IPS DF 6.9 (cell line): ENCODE data around the gene MYO5B.

Source experiments
- DNase-seq: peaks from one replicate; pipeline ENCODE4 v3.0.0-alpha.2; 2013; ENCODE audit warnings: low read depth, low spot score
- H3K27ac ChIP-seq: one replicate; pipeline ENCODE4 v1.5.1; 2013; ENCODE audit warnings: low read length, control low read depth
- H3K27me3 ChIP-seq: 2 replicates; pipeline ENCODE4 v1.6.1; 2013; ENCODE audit warnings: mild to moderate bottlenecking, low read length; ENCODE audit not compliant: control insufficient read depth, insufficient read depth
- H3K36me3 ChIP-seq: 2 replicates; pipeline ENCODE4 v1.6.1; 2013; ENCODE audit warnings: low read length; ENCODE audit not compliant: control insufficient read depth, insufficient read depth
- H3K4me1 ChIP-seq: 2 replicates; pipeline ENCODE4 v1.6.1; 2013; ENCODE audit warnings: low read length; ENCODE audit not compliant: control insufficient read depth, insufficient read depth
- H3K4me3 ChIP-seq: 2 replicates; pipeline ENCODE4 v1.5.1; 2013; ENCODE audit warnings: mild to moderate bottlenecking, low read length
- H3K9me3 ChIP-seq: 2 replicates; pipeline ENCODE4 v1.6.1; 2013; ENCODE audit warnings: low read length, inconsistent platforms; ENCODE audit not compliant: control insufficient read depth, insufficient read depth
- WGBS: extraction: QIAGEN DNeasy Blood & Tissue Kit; methylation state at CpG from one replicate; pipeline ENCODE4 v1.1.7; 2013; ENCODE audit warnings: mixed read lengths, missing lambda C conversion rate; ENCODE audit not compliant: insufficient read length, insufficient coverage; 5-methylcytosine and 5-hydroxymethylcytosine counted together

The MYO5B gene

GRCh38 chr18:49917742-49918141 is 277.2 kb downstream of the MYO5B start:
- DNase-seq: no peak
- H3K36me3 ChIP-seq: no peaks in the 10 kb centered on the region
- H3K4me1 ChIP-seq: no peaks in the 10 kb centered on the region
- H3K4me3 ChIP-seq: no peak overlapping the region
- WGBS: no CpG with 5 or more reads among the region's 5 CpGs
- no peaks in the 10 kb centered on the region for H3K27me3 ChIP-seq
- H3K27ac ChIP-seq: no peak overlapping the region
- H3K9me3 ChIP-seq: no peaks in the 10 kb centered on the region

DNA sequence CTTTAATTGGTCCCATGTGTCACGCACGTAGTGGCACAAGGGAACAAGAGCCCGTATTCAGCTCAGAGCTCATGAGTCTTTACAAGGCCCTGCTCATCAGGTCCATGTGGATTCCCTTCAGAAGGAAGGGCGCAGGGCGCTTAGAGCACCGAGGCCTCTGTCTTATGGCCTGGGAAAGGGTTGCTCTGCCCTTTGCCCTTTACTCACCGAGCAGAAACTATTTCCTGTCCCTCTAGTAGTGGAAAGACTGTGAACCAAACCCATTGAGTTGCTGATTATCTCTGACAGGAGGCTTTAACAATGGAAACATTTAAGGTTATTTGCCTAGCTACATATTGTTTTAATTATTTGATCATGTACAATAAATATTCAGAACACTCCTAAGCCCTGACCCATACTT is 279.6 kb downstream of the MYO5B start:
- Histone ChIP-seq H3K4me1 (no peaks in the 10 kb centered on the region), H3K4me3 (no peak overlapping the region), H3K27ac (no peak overlapping the region), H3K36me3 (no peaks in the 10 kb centered on the region), H3K9me3 (no peaks in the 10 kb centered on the region), H3K27me3 (no peaks in the 10 kb centered on the region)
- no peak for DNase-seq
- no CpG with 5 or more reads among the region's 7 CpGs for WGBS

DNA sequence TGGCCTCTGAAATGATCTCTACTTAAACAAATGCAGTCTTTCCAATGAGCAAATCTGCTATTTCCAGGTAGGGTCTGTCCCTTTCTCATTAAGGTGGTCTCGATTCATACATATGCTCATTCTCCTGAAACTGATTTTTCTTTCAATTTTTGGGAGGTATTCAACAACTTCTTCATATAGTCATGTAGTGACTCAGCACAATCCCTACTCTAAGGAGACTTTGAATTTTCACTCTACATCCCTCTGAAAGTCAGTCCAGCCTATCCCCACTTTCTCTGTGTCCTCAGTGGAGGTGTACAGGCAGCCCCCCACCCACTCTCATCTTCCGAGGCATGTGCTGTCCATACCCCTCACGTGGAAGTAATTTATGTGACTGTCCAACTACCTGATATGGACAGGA is 281.7 kb downstream of the MYO5B start:
- Histone ChIP-seq H3K4me3 (no peak overlapping the region), H3K4me1 (no peaks in the 10 kb centered on the region), H3K36me3 (no peaks in the 10 kb centered on the region), H3K9me3 (no peaks in the 10 kb centered on the region), H3K27ac (no peak overlapping the region), H3K27me3 (no peaks in the 10 kb centered on the region)
- DNase-seq: no peak
- no CpG with 5 or more reads among the region's 3 CpGs for WGBS

GRCh38 chr18:49911427-49911826 is 283.5 kb downstream of the MYO5B start:
- Histone ChIP-seq H3K27me3 (no peaks in the 10 kb centered on the region), H3K4me1 (no peaks in the 10 kb centered on the region), H3K36me3 (no peaks in the 10 kb centered on the region), H3K9me3 (no peaks in the 10 kb centered on the region), H3K4me3 (no peak overlapping the region), H3K27ac (no peak overlapping the region)
- no peak for DNase-seq
- no CpG with 5 or more reads among the region's 4 CpGs for WGBS

GRCh38 chr18:49910986-49911385 is 284.0 kb downstream of the MYO5B start:
- Histone ChIP-seq H3K9me3 (no peaks in the 10 kb centered on the region), H3K4me1 (no peaks in the 10 kb centered on the region), H3K4me3 (no peak overlapping the region), H3K27me3 (no peaks in the 10 kb centered on the region), H3K36me3 (no peaks in the 10 kb centered on the region), H3K27ac (no peak overlapping the region)
- no CpG with 5 or more reads among the region's 2 CpGs for WGBS
- DNase-seq: no peak

- no peaks in the 10 kb centered on the region for H3K27me3 ChIP-seq
- WGBS: no CpG with 5 or more reads among the region's 5 CpGs
- H3K4me1 ChIP-seq: no peaks in the 10 kb centered on the region
- no peak for DNase-seq
- no peak overlapping the region for H3K27ac ChIP-seq
- H3K4me3 ChIP-seq: no peak overlapping the region
- no peaks in the 10 kb centered on the region for H3K36me3 ChIP-seq
- H3K9me3 ChIP-seq: no peaks in the 10 kb centered on the region
These were observed 284.9 kb downstream of the MYO5B start for GRCh38 chr18:49910019-49910418.

GRCh38 chr18:49907346-49907929 is 287.5 kb downstream of the MYO5B start:
- no peaks in the 10 kb centered on the region for H3K27me3 ChIP-seq
- H3K4me1 ChIP-seq: no peaks in the 10 kb centered on the region
- no peaks in the 10 kb centered on the region for H3K9me3 ChIP-seq
- no peak overlapping the region for H3K27ac ChIP-seq
- DNase-seq: no peak
- no CpG with 5 or more reads among the region's 3 CpGs for WGBS
- no peak overlapping the region for H3K4me3 ChIP-seq
- no peaks in the 10 kb centered on the region for H3K36me3 ChIP-seq

DNA sequence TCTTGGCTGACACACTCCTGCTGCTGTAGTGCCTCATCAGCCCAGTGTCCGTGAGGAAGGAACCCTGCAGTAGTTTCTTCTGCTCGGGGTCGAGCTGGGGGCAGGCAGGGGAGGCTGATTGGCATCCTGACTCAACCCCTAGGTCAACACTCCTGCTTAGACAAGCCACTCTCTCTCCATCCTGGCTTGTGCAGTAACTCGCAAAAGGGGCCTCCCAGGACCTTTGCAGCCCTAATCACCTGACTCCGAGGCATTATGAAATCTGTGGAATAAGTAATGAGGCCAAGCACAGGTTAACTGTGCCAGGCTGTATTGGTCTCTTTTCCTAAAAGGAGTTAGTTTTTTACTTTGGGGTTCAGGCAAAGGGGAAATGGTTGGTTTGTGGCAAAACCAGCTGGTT is 289.2 kb downstream of the MYO5B start:
- H3K27ac ChIP-seq: no peak overlapping the region
- no peaks in the 10 kb centered on the region for H3K9me3 ChIP-seq
- WGBS: no CpG with 5 or more reads among the region's 5 CpGs
- DNase-seq: no peak
- H3K4me1 ChIP-seq: no peaks in the 10 kb centered on the region
- no peaks in the 10 kb centered on the region for H3K27me3 ChIP-seq
- H3K4me3 ChIP-seq: no peak overlapping the region
- no peaks in the 10 kb centered on the region for H3K36me3 ChIP-seq

GRCh38 chr18:49904871-49905555 is 289.9 kb downstream of the MYO5B start:
- no peaks in the 10 kb centered on the region for H3K27me3 ChIP-seq
- no CpG with 5 or more reads among the region's 4 CpGs for WGBS
- no peaks in the 10 kb centered on the region for H3K36me3 ChIP-seq
- no peak overlapping the region for H3K4me3 ChIP-seq
- no peaks in the 10 kb centered on the region for H3K4me1 ChIP-seq
- no peak for DNase-seq
- no peak overlapping the region for H3K27ac ChIP-seq
- no peaks in the 10 kb centered on the region for H3K9me3 ChIP-seq

- WGBS: no CpG with 5 or more reads among the region's 6 CpGs
- H3K36me3 ChIP-seq: no peaks in the 10 kb centered on the region
These were observed 293.0 kb downstream of the MYO5B start for GRCh38 chr18:49901862-49902340.

More at GRCh38 chr18:49901862-49902340, 293.0 kb downstream of the MYO5B start:
- H3K27ac ChIP-seq: no peak overlapping the region
- H3K4me3 ChIP-seq: no peak overlapping the region
- DNase-seq: no peak
- no peaks in the 10 kb centered on the region for H3K9me3 ChIP-seq
- no peaks in the 10 kb centered on the region for H3K27me3 ChIP-seq
- no peaks in the 10 kb centered on the region for H3K4me1 ChIP-seq
